22Rv1 (cell line): ENCODE data around the gene KSR2.

ENCODE experiments used
- H3K27ac ChIP-seq: fragments of 450-650 bp; 2 replicates; pipeline ENCODE4 v1.5.1; 2017
- CTCF ChIP-seq: fragments of 450-650 bp; IDR thresholded peaks from 2 replicates; pipeline ENCODE4 v1.5.1; 2017; ENCODE audit warnings: mild to moderate bottlenecking
- ZFX ChIP-seq: fragments of 450-650 bp; IDR thresholded peaks from 2 replicates; pipeline ENCODE4 v1.6.1; 2017; ENCODE audit warnings: antibody characterized with exemption, borderline replicate concordance

KSR2 gene

GRCh38 chr12:117622087-117622486 is 346.7 kb downstream of the KSR2 start:
- no peak overlapping the region for H3K27ac ChIP-seq
- TF ChIP-seq CTCF (no peak), ZFX (no peak)

GRCh38 chr12:117607778-117608177 is 361.0 kb downstream of the KSR2 start:
- H3K27ac ChIP-seq = no peak overlapping the region
- TF ChIP-seq CTCF (no peak), ZFX (no peak)

GRCh38 chr12:117606945-117607344 is 361.8 kb downstream of the KSR2 start:
- H3K27ac ChIP-seq = no peak overlapping the region
- TF ChIP-seq ZFX (no peak), CTCF (no peak)

GRCh38 chr12:117606024-117606423 is 362.8 kb downstream of the KSR2 start:
- no peak overlapping the region for H3K27ac ChIP-seq
- TF ChIP-seq CTCF (no peak), ZFX (no peak)

GRCh38 chr12:117603316-117604113 is 365.3 kb downstream of the KSR2 start:
- no peak for TF ChIP-seq ZFX
- no peak for TF ChIP-seq CTCF

GRCh38 chr12:117599849-117600248 is 368.9 kb downstream of the KSR2 start:
- no peak for TF ChIP-seq ZFX
- TF ChIP-seq CTCF = no peak
- H3K27ac ChIP-seq = no peak overlapping the region

More at GRCh38 chr12:117603316-117604113, 365.3 kb downstream of the KSR2 start:
- H3K27ac ChIP-seq = no peak overlapping the region

- H3K27ac ChIP-seq = no peak overlapping the region
- no peak for TF ChIP-seq ZFX
- TF ChIP-seq CTCF = no peak
These were observed 371.8 kb downstream of the KSR2 start for GRCh38 chr12:117596968-117597367.
